Prostate gland (tissue), 2 donors: ENCODE results near the gene XAGE3.
"Not testable (repeated sequence)": the region's sequence is repeated elsewhere in the genome, so short reads cannot be mapped to it uniquely, and the experiment has no call there.

ENCODE experiments used
- POLR2A ChIP-seq: fragments of 450-650 bp; IDR thresholded peaks from one replicate; pipeline ENCODE4 v1.6.1; 2016; ENCODE audit warnings: antibody characterized with exemption, mild to moderate bottlenecking
- POLR2AphosphoS5 ChIP-seq: sonication (generic); formaldehyde crosslinking; IDR thresholded peaks from one replicate; pipeline ENCODE4 v1.6.1; 2017; ENCODE audit warnings: antibody characterized with exemption
- TF ChIP-seq, protein P1 (sequence below), 4 experiments: fragments of 200-600 bp in 2 of 4; fragments of 450-650 bp in 2 of 4; sonication (generic) in 2 of 4; IDR thresholded peaks; 1 replicate in 3 of 4; 2 replicates in 1 of 4; pipeline ENCODE4 v1.5.1; 2016 to 2019; ENCODE audit warnings: antibody characterized with exemption in 4 of 4, mild to moderate bottlenecking in 2 of 4, moderate library complexity in 2 of 4

DNA sequence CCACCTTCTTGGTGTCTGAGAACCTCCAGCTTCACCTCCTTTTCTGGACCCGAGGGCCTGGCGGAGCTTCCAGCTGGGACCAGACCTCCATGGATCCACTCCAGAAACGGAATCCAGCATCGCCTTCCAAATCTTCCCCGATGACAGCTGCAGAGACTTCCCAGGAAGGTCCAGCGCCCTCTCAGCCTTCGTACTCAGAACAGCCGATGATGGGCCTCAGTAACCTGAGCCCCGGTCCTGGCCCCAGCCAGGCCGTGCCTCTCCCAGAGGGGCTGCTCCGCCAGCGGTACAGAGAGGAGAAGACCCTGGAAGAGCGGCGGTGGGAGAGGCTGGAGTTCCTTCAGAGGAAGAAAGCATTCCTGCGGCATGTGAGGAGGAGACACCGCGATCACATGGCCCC lies 39.3 kb upstream of the XAGE3 start:
- TF ChIP-seq, protein P1, sequence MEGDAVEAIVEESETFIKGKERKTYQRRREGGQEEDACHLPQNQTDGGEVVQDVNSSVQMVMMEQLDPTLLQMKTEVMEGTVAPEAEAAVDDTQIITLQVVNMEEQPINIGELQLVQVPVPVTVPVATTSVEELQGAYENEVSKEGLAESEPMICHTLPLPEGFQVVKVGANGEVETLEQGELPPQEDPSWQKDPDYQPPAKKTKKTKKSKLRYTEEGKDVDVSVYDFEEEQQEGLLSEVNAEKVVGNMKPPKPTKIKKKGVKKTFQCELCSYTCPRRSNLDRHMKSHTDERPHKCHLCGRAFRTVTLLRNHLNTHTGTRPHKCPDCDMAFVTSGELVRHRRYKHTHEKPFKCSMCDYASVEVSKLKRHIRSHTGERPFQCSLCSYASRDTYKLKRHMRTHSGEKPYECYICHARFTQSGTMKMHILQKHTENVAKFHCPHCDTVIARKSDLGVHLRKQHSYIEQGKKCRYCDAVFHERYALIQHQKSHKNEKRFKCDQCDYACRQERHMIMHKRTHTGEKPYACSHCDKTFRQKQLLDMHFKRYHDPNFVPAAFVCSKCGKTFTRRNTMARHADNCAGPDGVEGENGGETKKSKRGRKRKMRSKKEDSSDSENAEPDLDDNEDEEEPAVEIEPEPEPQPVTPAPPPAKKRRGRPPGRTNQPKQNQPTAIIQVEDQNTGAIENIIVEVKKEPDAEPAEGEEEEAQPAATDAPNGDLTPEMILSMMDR (IDR thresholded peaks at IDR 0.05), result not testable (repeated sequence)
- not testable (repeated sequence) for TF ChIP-seq POLR2AphosphoS5, POLR2A
